Fibroblast of the aortic adventitia (primary cell): ENCODE data around the gene TEKT2. TPM values are rescaled to one million over a fixed set of nuclear protein-coding genes. Genes with fewer than 3 reads are reported as not detected.

Experiments
- DNase-seq: peaks from one replicate; pipeline ENCODE4 v3.0.0-alpha.2; 2010; ENCODE audit warnings: low read depth
- H3K4me3 ChIP-seq: 2 replicates; pipeline ENCODE4 v1.5.1; 2011; ENCODE audit warnings: low read depth, mild to moderate bottlenecking, control low read depth, low read length, moderate library complexity
- CTCF ChIP-seq: IDR thresholded peaks from 2 replicates; pipeline ENCODE4 v1.5.1; 2011; ENCODE audit warnings: mild to moderate bottlenecking, low read length, control low read depth, inconsistent platforms; ENCODE audit not compliant: insufficient read depth
- total RNA-seq: library from RNA; depleted of rRNA; stranded (reverse); fragments of >200 nt; gene quantifications from 2 replicates; pipeline ENCODE4 v1.2.3, GENCODE V29; 2012; ENCODE audit warnings: low replicate concordance

Gene TEKT2
- total RNA-seq, 1 donor: 0.18 TPM

- TF ChIP-seq CTCF: no peak
- H3K4me3 ChIP-seq: no peak overlapping the region
- DNase-seq: no peak
Observed at GRCh38 chr1:36126005-36126716, 42.3 kb downstream of the TEKT2 start.

- no peak for DNase-seq
- no peak overlapping the region for H3K4me3 ChIP-seq
- TF ChIP-seq CTCF: no peak
Observed at GRCh38 chr1:36126797-36127500, 43.1 kb downstream of the TEKT2 start.

GRCh38 chr1:36128126-36128904 is 44.4 kb downstream of the TEKT2 start:
- no peak for DNase-seq
- no peak overlapping the region for H3K4me3 ChIP-seq
- no peak for TF ChIP-seq CTCF

- TF ChIP-seq CTCF: no peak
- H3K4me3 ChIP-seq: no peak overlapping the region
- DNase-seq: no peak
Observed at GRCh38 chr1:36128905-36129206, 45.0 kb downstream of the TEKT2 start.

GRCh38 chr1:36132029-36132428 is 48.1 kb downstream of the TEKT2 start:
- no peak for TF ChIP-seq CTCF
- DNase-seq: no peak
- H3K4me3 ChIP-seq: no peak overlapping the region

GRCh38 chr1:36133484-36133883 is 49.6 kb downstream of the TEKT2 start:
- peak; percentile 98 for DNase-seq
- TF ChIP-seq CTCF: no peak
- H3K4me3 ChIP-seq: no peak overlapping the region
